Measurements from ENCODE around the gene MLIP.
"Not testable (repeated sequence)": the region's sequence is repeated elsewhere in the genome, so short reads cannot be mapped to it uniquely, and the experiment has no call there.

MLIP gene, protein sequence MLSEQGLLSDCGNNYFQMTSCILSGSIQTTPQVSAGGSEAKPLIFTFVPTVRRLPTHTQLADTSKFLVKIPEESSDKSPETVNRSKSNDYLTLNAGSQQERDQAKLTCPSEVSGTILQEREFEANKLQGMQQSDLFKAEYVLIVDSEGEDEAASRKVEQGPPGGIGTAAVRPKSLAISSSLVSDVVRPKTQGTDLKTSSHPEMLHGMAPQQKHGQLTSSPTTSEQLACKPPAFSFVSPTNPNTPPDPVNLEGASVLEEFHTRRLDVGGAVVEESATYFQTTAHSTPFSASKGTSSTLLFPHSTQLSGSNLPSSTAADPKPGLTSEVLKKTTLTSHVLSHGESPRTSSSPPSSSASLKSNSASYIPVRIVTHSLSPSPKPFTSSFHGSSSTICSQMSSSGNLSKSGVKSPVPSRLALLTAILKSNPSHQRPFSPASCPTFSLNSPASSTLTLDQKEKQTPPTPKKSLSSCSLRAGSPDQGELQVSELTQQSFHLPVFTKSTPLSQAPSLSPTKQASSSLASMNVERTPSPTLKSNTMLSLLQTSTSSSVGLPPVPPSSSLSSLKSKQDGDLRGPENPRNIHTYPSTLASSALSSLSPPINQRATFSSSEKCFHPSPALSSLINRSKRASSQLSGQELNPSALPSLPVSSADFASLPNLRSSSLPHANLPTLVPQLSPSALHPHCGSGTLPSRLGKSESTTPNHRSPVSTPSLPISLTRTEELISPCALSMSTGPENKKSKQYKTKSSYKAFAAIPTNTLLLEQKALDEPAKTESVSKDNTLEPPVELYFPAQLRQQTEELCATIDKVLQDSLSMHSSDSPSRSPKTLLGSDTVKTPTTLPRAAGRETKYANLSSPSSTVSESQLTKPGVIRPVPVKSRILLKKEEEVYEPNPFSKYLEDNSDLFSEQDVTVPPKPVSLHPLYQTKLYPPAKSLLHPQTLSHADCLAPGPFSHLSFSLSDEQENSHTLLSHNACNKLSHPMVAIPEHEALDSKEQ

DNA sequence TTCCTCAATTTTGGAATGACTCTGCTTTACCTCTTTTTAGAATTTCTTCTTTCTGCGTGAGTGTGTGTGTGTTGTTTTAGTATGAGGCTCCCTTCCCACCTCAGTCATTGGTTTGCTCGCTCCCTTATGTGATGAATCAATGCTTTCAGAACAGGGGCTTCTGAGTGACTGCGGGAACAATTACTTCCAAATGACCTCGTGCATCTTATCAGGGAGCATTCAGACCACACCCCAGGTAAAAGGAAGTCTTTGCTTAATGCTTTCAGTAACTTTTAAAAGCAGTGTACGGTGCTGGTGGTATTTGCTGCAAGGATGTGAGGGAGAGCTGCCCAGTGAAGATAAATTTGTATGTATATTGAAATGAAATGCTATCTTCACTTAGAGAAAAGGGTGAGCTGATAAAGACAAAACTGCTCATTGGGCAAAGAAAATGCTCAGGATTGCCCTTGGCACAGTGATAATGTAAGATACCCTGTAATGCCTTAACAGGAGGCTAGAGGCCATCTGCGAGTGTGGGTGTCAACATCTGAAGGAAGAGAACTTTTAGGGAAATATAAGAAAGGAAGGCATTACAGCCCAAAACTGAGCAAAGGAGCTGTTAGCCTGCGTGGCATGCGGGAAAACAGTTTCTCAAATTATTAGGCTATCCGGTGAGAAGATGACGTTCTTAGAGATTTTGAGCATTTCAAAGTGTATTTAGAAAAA, at the start of gene MLIP:
MLIP (plus strand) TSS at position 103 of the 705 bp plus-strand sequence; CDS start at position 140, 37 bp downstream.
- DNase-seq, result no peak

DNA sequence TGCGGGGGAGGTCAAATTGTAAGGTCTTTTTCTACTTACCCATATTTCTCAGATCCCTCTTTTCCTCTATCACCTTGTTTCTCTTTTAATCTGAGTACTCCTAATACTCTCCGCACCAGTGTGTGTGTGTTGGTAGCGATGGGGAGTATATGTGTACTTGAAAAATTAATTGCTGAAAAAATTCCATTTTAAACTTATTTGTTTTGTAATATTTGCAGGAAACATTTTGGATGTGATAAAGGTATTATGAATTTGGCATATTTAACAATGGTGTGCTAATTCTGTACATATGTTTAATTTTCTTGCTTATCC, 48.1 kb upstream of the MLIP start:
- no peak for DNase-seq

DNA sequence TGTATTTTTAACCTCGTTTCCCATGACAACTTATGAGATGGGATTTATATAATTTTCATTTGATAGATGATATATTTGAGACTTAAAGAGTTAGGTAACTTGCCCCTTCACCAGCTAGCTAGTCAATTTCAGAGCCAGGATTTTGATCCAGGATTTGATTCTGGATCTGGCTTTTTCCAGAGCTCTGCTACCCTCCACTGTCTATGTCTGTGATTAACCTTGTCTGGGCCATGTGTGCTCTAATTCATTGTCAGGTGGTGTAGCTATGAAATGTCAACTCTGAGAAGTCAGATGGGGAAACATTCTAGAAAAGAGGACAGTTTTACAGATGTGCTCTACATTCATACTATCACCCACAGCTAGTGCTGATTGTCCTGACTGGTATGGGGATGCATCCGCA, 42.5 kb upstream of the MLIP start:
- DNase-seq, result no peak

DNA sequence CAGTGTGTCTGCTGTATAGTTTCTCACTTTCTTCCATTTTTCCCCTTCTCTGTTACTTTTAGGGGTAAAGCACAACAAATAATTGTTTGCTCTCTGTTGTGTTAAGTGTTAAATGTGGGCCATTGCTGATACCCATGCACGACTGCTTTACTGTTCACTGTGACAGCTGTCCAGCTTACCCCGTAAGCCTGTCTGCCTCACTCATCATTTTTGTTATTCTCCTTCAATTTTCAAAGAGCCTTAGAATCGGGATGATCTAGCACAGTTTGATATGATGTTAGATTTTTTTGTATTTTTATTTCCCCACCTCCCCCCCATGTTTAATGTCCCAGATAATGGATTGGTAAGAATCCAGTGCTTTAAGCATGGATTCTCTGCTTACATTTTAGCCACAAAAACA, 41.2 kb upstream of the MLIP start:
- DNase-seq, result no peak

DNA sequence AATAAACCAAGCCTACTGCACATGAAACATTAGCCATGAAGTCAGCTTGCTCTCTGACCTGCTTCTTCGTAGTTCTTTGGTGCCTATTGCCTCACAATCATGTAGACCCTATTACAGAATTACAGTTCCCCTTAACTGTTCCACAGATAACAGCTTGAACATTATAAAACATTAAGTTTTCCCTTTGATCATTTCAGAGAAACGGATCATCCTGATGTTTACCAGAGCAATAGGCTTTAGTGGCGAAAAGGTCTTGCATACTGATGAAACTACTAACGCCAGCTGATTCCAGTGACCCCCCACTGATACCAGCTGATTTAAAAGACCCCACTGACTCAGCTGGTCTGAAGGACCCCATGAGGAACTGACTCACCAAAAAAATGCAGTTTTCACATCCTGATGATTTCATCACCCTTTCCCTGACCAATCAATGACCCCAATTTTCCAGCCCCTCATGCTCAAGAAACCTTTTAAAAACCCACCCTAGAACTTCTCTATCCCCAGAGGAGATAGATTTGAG, 39.4 kb upstream of the MLIP start:
- DNase-seq, result no peak

DNA sequence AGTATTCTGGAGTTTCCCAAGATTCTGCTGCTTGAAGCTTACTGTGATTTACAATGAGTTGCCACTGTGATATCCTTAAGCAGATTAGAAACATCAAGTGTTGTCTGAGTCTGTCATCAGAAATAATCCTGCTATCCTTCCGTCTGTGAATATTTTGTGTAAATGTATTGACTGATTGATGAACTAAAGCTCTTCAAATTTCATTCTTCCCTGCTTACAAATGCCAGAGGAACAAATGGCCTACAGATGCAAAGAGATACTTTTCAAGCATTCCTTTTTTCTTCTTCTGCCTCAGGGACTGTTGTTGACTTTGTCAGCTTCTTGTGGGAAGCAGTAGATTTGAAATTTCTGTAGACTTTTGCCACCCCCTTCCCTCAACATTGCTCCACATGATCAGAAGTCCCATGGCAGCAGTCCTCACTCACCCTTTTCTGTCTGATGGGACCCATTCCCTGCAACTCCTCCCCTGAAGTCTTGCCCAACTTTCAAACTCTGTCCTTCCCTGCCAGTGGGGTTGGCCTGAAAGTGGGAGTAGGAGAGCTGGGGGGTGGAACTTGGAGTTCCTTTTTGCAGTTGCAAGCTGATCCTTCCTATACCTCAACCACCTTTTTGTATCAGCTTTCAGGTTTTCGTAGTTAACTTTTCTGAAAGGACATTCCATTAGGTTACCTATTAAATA, 38.5 kb upstream of the MLIP start:
- DNase-seq, result no peak

DNA sequence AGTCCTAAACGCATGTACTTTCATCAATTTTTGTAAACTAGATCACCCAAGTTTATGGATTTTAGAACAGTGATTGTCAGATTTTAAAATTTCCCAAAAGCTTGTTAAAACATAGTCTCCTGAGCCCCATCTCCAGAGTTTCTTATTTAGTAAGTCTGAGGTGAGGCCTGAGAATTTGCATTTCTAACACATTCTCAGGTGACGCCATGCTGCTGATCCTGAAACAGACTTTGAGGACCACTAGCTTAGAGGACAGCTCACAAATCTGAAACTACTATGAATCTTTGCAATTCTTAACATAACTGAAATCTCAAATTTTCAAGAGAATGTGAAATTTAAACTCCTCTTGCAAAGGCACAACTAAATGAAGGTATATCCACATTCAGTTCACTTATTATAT, 37.8 kb upstream of the MLIP start:
- no peak for DNase-seq

DNA sequence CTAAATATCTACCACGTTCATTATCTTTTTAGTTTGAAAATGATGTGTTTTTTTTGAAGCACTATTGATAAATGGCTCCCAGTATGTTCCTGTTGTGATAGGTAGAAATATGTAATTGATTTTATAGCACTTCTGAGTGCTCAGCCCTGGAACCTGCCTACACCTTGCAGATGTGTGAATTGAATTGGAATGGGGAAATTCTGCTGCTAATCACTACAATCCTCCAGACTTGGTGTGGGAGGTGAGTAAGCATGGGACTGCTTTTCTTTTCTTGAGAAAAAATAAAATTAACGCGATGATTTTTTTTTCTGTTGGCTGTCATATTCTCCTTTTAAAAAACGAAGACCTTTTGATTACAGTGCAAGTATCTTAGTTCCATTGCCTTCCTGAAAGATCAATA, 37.1 kb upstream of the MLIP start:
- DNase-seq, result no peak

DNA sequence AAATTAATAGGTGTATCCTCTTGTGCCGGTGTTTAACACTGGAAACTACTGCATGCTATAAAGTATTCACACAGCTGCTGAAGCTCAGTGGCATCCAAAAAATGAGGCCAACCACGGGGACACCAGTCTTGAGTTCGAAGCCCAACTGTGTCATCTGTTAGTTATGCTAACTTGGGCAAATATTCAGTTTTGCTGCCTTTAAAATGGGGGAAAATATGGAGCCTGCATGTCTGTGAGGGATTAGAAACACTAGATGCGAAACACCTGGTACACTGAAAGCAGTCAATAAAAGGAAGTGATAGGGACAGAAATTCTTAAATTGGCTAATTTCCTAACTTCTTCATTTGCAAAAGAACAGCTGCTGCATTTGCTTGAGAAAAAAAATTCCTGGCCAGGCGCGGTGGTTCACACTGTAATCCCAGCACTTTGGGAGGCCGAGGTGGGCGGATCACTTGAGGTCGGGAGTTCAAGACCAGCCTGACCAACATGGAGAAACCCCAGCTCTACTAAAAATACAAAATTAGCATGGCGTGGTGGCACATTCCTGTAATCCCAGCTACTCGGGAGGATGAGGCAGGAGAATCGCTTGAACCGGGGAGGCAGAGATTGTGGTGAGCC, 36.6 kb upstream of the MLIP start:
- DNase-seq, result no peak

DNA sequence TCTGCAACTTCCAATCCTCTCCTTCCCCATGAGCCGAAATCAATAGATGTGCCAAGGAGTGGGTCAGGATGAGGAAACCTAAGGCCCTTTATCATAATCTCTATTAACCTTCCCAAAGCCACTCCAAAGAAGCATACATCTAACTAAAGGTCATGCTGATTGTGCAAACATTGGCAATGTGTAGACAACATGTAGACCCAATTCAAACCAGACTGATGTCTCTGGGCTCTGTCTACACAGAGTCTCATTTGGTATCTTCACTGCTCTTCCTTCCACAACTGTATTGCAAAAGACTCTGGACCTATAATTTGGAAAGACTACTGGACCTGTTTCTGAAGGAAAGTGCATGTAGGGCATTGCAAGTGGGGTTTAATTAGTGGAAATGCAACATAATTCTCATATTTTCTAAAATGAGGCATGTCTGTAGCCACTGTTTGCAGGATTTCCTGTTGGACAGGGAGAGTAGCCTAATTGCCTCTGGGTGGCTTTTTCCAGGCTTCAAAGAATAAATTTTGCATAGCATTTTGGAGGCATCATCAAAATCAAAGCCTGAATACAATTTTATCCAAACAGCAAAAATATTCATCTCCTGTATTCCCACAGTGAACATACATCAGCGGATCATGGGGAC, 35.0 kb upstream of the MLIP start:
- DNase-seq, result no peak

DNA sequence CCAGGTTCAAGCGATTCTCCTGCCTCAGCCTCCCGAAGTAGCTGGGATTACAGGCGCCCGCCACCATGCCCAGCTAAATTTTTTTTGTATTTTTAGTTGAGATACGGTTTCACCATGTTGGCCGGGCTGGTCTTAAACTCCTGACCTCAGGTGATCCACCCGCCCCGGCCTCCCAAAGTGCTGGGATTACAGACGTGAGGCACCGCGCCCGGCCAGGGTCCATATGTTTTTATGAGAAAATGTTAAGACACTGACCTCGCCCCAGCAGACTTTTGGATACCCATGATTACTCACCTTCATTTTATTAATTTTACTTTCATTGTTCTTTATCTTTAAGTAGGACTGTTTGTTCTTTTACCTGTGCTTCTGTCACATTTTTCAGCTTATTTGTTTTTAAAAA, 29.7 kb upstream of the MLIP start:
- not testable (repeated sequence) for DNase-seq

DNA sequence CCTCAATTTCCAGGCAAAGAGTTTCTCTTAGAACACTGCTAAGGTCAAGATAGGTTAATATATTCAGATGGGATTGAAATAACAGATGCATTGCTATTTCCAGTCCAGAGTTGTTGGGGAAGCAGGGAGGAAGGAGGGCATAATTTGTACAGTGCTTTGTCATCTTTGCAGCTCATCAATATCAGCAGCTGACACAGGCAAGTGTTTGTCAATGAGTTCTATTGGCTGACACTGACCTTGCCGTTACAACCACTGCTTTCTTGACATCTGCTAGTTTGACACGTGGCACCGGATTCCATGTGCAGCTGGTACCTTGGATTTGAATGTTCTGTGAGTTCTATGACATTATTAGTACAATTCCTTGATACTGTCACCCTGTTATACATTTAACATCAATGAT, 28.0 kb upstream of the MLIP start:
- DNase-seq, result no peak

DNA sequence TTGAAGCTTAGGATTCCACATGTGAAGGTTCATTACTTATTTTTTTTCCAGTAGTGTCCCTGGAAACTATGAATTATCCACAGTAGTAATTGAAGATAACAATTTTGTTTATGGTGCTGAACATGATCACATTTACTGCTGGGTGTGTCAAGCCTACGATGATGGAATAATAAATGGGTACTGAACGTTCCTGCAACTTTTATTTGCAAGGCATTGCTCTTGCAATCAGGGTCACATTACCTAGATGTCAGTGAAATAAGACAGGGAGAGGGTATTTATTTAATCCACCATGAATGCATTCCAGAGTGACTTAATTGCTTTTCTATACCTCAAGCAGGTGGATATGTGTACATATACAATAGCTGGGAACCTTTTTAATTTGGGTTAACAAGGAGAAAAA, 27.0 kb upstream of the MLIP start:
- DNase-seq, result no peak

DNA sequence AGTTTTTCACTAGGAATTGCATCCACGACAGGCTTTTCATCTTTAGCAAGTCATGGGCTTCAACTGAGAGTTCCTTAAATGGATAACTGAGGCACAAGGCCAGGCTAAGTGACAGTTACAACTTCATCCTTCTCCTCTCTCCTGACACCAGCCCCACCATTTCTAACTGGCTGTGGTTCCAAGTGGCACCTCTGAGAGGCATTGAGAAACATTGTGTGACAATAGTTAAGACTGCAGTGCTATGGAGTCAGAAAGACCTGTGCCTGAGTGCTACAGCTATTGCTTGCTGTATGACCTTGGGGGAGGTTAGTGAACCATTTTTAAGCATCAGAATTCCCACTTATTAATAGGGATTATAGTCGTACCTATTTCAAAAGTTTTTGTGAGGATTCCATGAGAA, 26.2 kb upstream of the MLIP start:
- DNase-seq, result no peak

DNA sequence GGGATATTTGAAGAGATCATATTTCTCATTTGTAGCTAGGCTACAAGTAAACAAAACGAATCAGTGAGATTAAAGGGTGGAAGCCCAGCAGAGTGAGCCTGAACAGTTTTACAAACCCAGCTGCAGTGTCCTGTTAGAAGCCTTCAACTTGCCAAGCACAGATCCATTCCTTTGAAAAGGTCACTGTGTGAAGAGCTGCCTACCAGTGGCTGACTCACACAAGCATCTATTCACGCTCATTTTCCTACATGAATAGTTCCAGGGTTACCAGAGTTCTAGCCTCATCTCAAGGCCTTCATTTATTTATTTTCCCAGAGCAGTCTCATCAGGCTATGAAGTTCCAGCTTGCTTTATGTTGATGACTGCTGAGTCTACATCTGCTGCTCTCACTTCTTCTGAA, 25.7 kb upstream of the MLIP start:
- DNase-seq, result no peak

DNA sequence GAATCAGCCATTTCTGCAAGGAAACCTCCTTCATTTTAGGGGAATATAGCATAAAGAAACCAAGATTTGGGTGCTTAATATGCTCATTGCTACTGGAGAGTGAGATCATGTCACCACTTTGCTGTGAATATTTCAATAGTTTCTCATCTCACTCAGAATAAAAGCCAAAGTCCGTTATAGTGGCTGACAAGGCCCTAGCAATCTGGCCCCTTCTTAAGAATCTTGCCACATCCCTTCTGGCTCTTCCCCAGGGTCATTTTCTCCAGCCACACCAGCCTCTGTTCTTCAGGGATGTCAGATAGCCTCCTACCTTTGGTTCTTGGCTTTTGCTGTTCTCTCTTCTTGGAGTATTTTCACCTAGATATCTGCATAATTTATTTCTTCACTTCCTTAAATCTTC, 24.8 kb upstream of the MLIP start:
- no peak for DNase-seq

DNA sequence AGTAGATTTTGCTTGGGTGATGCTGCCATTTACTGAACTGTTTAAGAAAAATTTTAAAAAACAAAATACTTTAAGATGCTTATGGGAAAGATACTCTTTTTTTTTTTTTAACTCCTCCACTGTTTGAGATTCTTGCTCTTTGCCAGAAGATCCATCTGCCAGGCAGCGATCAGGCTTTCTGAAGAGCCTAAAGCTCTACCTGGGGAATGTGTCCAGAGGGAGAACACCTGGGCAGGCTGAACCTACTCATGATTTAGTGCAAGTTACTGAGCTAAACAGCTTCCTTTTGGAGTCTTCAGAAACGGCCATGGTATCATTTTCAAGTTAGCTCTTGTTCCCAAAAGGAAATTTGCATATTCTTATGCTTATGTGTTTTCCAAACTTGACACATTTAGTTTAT, 23.5 kb upstream of the MLIP start:
- DNase-seq, result no peak

DNA sequence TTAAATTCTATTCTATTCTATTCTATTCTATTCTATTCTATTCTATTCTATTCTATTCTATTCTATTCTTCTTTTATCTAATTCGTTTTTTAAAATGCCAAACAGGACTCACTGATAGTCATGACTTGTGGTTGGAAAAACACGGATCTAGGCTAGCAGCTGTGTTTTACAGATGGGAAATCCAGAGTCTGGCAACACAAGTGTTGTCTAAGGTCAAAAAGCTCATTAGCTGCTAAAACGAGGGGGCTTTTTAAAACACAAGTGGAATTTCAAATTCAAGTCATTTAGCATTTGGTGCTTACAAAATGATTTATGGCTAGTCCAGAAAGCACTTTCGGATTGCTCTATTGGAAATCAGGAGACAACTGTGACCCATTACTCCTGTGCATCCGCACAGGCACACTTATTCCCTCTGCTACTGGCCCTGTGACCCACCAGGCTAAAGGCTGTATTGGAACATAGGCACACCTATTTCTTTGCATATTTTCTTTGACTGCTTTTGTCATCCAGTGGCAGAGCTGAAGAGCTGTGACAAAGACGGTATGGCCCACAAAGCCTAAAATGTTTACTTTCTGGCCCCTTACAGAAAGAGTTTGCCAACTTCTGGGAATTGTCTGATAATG, 17.8 kb upstream of the MLIP start:
- DNase-seq, result no peak

DNA sequence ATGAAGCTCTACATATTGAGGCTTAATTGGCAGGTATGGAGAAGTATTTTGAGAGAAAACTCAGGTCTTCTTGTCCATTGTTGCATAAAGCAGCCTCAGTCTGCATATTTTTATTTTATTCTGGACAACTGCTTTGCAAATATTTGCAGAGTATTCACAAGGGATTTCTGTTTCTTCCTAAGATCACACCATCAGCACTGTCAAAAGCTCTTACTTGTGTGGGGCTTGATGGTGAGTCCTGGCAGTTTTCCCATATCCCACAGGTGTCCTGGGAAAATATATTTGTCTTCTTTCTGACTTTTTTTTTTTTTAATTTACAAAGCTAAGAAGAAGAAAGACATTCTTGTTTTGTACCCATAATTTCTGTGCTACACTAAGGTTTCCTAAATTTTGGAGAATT, 16.9 kb upstream of the MLIP start:
- no peak for DNase-seq

DNA sequence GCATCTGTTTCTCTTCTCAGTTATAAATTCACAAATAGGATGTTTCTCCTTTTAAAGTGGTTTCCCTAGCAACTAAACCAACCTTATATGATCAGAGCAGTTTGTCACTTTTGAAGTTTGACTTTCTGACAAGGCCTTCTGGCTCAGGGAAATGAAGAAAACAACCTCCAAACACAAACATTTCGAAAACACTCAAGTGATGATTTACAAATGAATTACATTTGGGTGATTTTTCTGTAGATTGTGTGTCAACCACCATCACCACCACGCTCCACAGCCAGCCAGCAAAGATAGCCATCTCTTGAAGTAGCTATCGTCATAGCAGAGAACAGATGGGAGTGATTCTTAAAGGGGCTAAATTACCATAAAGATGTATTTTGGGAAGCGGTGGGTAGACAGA, 16.5 kb upstream of the MLIP start:
- DNase-seq, result no peak

DNA sequence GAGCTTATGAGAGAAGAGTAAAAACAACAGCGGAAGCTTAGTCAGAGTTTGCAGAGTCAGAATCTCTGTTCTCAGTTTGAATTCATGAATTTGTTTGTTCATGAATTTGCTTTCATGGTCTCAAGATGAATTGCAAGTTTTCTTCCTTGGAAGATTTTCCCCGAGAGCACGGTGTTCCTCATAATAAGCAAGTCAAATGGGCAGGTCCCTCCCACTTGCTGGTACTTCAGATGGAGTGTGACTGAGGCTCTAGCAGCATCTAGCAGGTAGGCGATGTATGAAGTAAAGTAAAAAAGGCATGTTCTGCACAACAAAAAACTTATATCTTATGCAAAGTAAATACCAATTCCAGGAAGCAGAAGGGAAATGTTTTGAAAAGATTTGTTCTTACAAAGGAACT, 15.5 kb upstream of the MLIP start:
- no peak for DNase-seq

Measured in RPMI8226 (cell line).